ENCODE measurements around the gene SPHK2.
A peak's percentile ranks its signal among the peaks of the same experiment; 100 is the strongest.

Gene SPHK2

DNA sequence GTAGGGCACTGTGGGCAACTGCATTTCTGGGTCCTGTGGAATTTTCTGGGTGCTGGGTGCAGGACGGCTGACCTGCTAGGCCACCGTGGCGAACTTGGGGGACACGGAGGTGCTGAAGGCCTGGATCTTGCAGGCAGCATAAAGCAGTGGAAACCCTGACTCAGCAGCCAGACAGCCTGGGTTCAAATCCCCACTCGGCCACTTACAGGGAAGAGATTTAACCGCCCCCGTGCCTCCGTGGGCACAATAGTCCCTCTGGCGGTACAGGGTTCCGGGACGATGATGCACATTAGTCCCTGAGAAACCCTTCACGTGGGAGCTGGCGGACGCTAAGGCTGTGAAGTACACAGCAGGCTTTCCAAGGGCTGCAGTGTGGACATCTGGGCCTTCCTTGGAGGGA, 7.4 kb upstream of the SPHK2 start:
- Histone ChIP-seq H2BK5ac (ENCODE audit: low read depth, low read length, poor library complexity) (no peak overlapping the region), H3K9ac (ENCODE audit: low read length) (no peak overlapping the region), H3K4me3 (ENCODE audit: low read depth, low read length) (no peak overlapping the region), H3K79me2 (ENCODE audit: control insufficient read depth, insufficient read depth, low read length, poor library complexity) (peaks cover under 1% of the 10 kb centered on the region), H2BK120ac (ENCODE audit: insufficient read depth, low read length, poor library complexity) (no peak overlapping the region), H3K36me3 (ENCODE audit: control insufficient read depth in 1 of 2, insufficient read depth in 2 of 2, low read length in 2 of 2) (peaks cover 23 to 27% of the 10 kb centered on the region in 2 experiments), H3K79me1 (ENCODE audit: low read length) (no peaks in the 10 kb centered on the region), H2AK5ac (ENCODE audit: low read length) (no peak overlapping the region), H2BK12ac (ENCODE audit: low read length) (no peak overlapping the region), H4K8ac (ENCODE audit: low read depth, low read length) (no peak overlapping the region), H3K4me2 (ENCODE audit: low read length) (no peak overlapping the region), H3K27ac (ENCODE audit: low read depth, low read length) (no peak overlapping the region), H2AFZ (ENCODE audit: insufficient read depth, low read length, poor library complexity) (no peak overlapping the region), H3K14ac (ENCODE audit: low read length) (no peak overlapping the region), H4K91ac (ENCODE audit: low read depth, low read length) (no peak overlapping the region), H3K4me1 (ENCODE audit: control insufficient read depth in 1 of 2, insufficient read depth in 2 of 2, low read length in 2 of 2) (no peaks in the 10 kb centered on the region), H3K18ac (ENCODE audit: low read length) (no peak overlapping the region), H3K9me3 (ENCODE audit: insufficient read depth, low read depth, low read length) (peaks cover 3% of the 10 kb centered on the region), H3K23ac (ENCODE audit: low read length) (no peak overlapping the region), H3K4ac (ENCODE audit: low read depth, low read length) (no peak overlapping the region), H3K27me3 (ENCODE audit: insufficient read depth, low read length) (no peaks in the 10 kb centered on the region), H4K12ac (ENCODE audit: low read depth, low read length) (no peak overlapping the region)
- no CpG with 5 or more reads among the region's 14 CpGs for WGBS (ENCODE audit: extremely low coverage, insufficient coverage, insufficient read length)
- no peak for DNase-seq

DNA sequence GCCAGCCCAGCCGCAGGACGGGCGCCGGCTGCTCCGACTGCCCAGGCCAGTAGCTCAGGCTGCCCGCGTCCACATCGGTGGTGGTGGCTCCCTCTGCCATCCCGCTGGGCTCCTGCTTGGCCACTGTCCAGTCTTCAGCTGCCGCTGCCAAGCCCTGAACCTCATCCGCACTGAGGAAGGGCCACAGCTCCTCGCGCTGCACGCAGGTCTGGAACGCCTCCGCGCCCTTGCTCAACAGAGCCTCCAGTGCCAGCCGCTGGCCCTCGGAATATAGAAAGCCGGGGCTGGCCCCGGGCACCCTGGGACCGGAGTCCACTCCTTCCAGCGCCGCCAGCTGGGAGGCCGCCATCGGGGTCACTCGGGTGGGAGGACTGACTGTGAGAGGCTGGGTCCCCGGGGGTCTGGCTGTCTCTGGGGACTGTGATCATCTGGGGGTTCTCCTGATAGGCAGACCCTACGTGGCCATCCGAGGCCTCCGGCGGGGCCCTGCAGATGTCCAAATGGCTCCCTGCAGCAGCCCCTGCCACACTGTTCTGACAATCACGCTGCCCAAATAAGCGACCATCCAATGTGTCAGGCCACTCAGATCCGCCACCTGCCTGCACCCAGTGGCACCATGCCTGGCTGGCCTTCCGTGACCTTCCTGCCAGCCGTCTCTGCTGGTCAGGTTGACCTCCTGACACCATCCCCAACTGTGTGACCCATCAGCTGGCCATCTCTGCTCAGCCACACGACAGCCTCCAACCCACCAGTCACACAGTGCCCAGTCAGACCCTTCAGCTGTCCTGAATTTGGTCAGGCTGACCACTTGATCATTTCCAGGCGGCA, 6.1 kb upstream of the SPHK2 start:
- no peak overlapping the region for H3K4me2 ChIP-seq (ENCODE audit: low read length)
- no peak overlapping the region for H2AK5ac ChIP-seq (ENCODE audit: low read length)
- no peak overlapping the region for H3K27ac ChIP-seq (ENCODE audit: low read depth, low read length)
- no peak overlapping the region for H2BK5ac ChIP-seq (ENCODE audit: low read depth, low read length, poor library complexity)
- H3K79me1 ChIP-seq (ENCODE audit: low read length), result no peaks in the 10 kb centered on the region
- H3K23ac ChIP-seq (ENCODE audit: low read length), result no peak overlapping the region
- H3K27me3 ChIP-seq (ENCODE audit: insufficient read depth, low read length), result no peaks in the 10 kb centered on the region
- no peak overlapping the region for H2AFZ ChIP-seq (ENCODE audit: insufficient read depth, low read length, poor library complexity)
- no peak overlapping the region for H2BK120ac ChIP-seq (ENCODE audit: insufficient read depth, low read length, poor library complexity)
- peaks cover 3% of the 10 kb centered on the region for H3K9me3 ChIP-seq (ENCODE audit: insufficient read depth, low read depth, low read length)
- WGBS (ENCODE audit: extremely low coverage, insufficient coverage, insufficient read length), result no CpG with 5 or more reads among the region's 39 CpGs
- no peak overlapping the region for H3K9ac ChIP-seq (ENCODE audit: low read length)
- H3K79me2 ChIP-seq (ENCODE audit: control insufficient read depth, insufficient read depth, low read length, poor library complexity), result peaks cover 9% of the 10 kb centered on the region
- DNase-seq, result no peak
- H4K8ac ChIP-seq (ENCODE audit: low read depth, low read length), result no peak overlapping the region
- peaks cover 34 to 37% of the 10 kb centered on the region in 2 experiments for H3K36me3 ChIP-seq (ENCODE audit: control insufficient read depth in 1 of 2, insufficient read depth in 2 of 2, low read length in 2 of 2)
- no peak overlapping the region for H3K4me3 ChIP-seq (ENCODE audit: low read depth, low read length)
- H4K91ac ChIP-seq (ENCODE audit: low read depth, low read length), result no peak overlapping the region
- no peak overlapping the region for H3K4ac ChIP-seq (ENCODE audit: low read depth, low read length)
- no peak overlapping the region for H3K14ac ChIP-seq (ENCODE audit: low read length)
- peaks cover 5 to 10% of the 10 kb centered on the region in 2 experiments for H3K4me1 ChIP-seq (ENCODE audit: control insufficient read depth in 1 of 2, insufficient read depth in 2 of 2, low read length in 2 of 2)
- H4K12ac ChIP-seq (ENCODE audit: low read depth, low read length), result no peak overlapping the region
- no peak overlapping the region for H3K18ac ChIP-seq (ENCODE audit: low read length)
- no peak overlapping the region for H2BK12ac ChIP-seq (ENCODE audit: low read length)

DNA sequence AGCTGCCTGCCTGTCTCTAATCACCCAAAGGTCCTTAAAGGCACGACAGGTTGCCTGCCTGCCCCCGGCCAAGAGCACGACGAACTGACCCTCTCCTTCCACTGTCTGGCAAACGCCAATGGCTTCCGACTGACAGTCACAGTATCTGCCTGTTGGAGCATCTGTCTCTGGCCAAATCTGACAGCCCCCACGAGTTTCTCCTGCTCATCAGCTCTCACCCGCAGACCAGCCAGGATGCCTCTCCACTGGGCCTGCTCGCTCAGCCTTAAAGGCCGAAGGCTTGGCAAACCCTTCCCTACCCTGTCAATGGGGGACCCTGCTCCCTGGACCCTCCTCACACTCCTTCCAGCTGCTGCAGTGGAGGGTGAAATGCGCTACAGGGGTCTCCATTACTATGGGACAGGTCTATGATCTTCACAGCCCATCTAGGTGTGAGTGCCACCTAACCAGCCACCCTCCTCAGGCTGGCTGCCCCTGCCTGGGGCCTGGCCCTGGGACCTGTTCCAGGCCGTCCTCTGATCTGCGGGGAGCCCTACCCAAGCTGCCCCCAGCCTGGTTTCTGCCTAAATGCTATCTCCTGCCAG, 5.4 kb upstream of the SPHK2 start:
- no peak overlapping the region for H3K4ac ChIP-seq (ENCODE audit: low read depth, low read length)

DNA sequence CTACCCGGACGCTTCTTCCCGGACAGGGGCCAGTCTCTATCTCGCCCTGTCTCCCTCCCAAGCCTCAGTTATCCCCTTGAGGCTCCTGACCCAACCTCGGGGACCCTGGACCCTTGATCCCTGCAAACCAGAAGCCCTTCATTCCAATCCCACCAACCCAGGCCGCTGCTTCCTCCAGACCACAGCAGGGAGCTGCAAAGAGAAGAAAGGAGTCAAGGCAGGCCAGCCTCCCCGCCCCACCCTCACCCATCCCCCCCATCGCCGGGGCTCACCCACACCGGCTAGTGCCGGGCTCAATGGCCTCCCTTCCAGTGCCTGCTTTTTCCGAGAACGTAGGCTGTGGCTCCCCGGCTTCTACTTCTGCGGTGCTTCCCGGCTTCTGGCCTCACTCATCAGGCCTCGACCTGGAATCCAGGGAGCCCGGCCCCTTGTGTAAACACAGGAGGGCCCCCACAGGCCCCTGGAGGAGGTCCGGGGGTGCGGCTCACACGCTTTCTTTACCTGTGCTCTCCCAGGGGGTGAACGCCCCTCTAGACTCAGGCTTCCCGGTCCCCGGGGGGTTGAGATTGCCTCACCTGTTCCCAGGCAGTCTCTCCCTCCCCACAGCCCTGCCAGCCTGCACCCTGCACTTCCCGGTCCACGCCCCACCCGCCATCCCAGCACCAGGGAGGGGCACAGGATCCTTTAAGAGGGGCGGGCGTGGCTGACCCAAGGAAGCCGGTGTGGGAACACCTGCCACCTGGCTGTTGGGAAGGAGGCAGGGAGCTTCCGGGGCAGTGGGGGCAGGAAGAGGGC, 4.7 kb upstream of the SPHK2 start, which contains the start of gene FAM83E:
Gene FAM83E, minus strand, starts transcription at position 641 of the 795 bp plus-strand sequence. CDS start 1,704 bp downstream, outside the sequence.
- Histone ChIP-seq H4K91ac (ENCODE audit: low read depth, low read length) (no peak within 1 kb of the TSS), H3K4me1 (ENCODE audit: control insufficient read depth in 1 of 2, insufficient read depth in 2 of 2, low read length in 2 of 2) (peaks cover 5 to 11% of the 10 kb centered on the region in 2 experiments), H3K79me2 (ENCODE audit: control insufficient read depth, insufficient read depth, low read length, poor library complexity) (peaks cover 16% of the 10 kb centered on the region), H3K36me3 (ENCODE audit: control insufficient read depth in 1 of 2, insufficient read depth in 2 of 2, low read length in 2 of 2) (peaks cover 34 to 37% of the 10 kb centered on the region in 2 experiments), H4K8ac (ENCODE audit: low read depth, low read length) (no peak within 1 kb of the TSS), H3K14ac (ENCODE audit: low read length) (no peak within 1 kb of the TSS), H2BK5ac (ENCODE audit: low read depth, low read length, poor library complexity) (no peak within 1 kb of the TSS), H3K4ac (ENCODE audit: low read depth, low read length) (no peak within 1 kb of the TSS), H2BK12ac (ENCODE audit: low read length) (no peak within 1 kb of the TSS), H3K79me1 (ENCODE audit: low read length) (peaks cover 6% of the 10 kb centered on the region), H2AFZ (ENCODE audit: insufficient read depth, low read length, poor library complexity) (no peak within 1 kb of the TSS), H4K12ac (ENCODE audit: low read depth, low read length) (no peak within 1 kb of the TSS), H3K18ac (ENCODE audit: low read length) (peak within 1 kb of the TSS; percentile 25), H3K27ac (ENCODE audit: low read depth, low read length) (peak within 1 kb of the TSS; percentile 13), H3K9me3 (ENCODE audit: insufficient read depth, low read depth, low read length) (peaks cover 3% of the 10 kb centered on the region), H3K9ac (ENCODE audit: low read length) (no peak within 1 kb of the TSS), H3K4me3 (ENCODE audit: low read depth, low read length) (no peak within 1 kb of the TSS), H3K4me2 (ENCODE audit: low read length) (no peak within 1 kb of the TSS), H2BK120ac (ENCODE audit: insufficient read depth, low read length, poor library complexity) (no peak within 1 kb of the TSS), H3K23ac (ENCODE audit: low read length) (no peak within 1 kb of the TSS), H3K27me3 (ENCODE audit: insufficient read depth, low read length) (no peaks in the 10 kb centered on the region), H2AK5ac (ENCODE audit: low read length) (no peak within 1 kb of the TSS)
- no CpG with 5 or more reads among the region's 31 CpGs for WGBS (ENCODE audit: extremely low coverage, insufficient coverage, insufficient read length)
- DNase-seq, result peak in 1 of 2 donors; percentile 53

More for the DNA sequence above, 5.4 kb upstream of the SPHK2 start:
- WGBS (ENCODE audit: extremely low coverage, insufficient coverage, insufficient read length), result no CpG with 5 or more reads among the region's 13 CpGs
- Histone ChIP-seq H3K9ac (ENCODE audit: low read length) (no peak overlapping the region), H2BK12ac (ENCODE audit: low read length) (no peak overlapping the region), H2AFZ (ENCODE audit: insufficient read depth, low read length, poor library complexity) (no peak overlapping the region), H3K4me2 (ENCODE audit: low read length) (no peak overlapping the region), H4K8ac (ENCODE audit: low read depth, low read length) (no peak overlapping the region), H4K91ac (ENCODE audit: low read depth, low read length) (no peak overlapping the region), H3K14ac (ENCODE audit: low read length) (no peak overlapping the region), H3K18ac (ENCODE audit: low read length) (no peak overlapping the region), H3K4me3 (ENCODE audit: low read depth, low read length) (no peak overlapping the region), H3K4me1 (ENCODE audit: control insufficient read depth in 1 of 2, insufficient read depth in 2 of 2, low read length in 2 of 2) (peaks cover 5 to 10% of the 10 kb centered on the region in 2 experiments), H3K27me3 (ENCODE audit: insufficient read depth, low read length) (no peaks in the 10 kb centered on the region), H3K79me2 (ENCODE audit: control insufficient read depth, insufficient read depth, low read length, poor library complexity) (peaks cover 16% of the 10 kb centered on the region), H2BK5ac (ENCODE audit: low read depth, low read length, poor library complexity) (no peak overlapping the region), H2BK120ac (ENCODE audit: insufficient read depth, low read length, poor library complexity) (no peak overlapping the region), H3K36me3 (ENCODE audit: control insufficient read depth in 1 of 2, insufficient read depth in 2 of 2, low read length in 2 of 2) (peaks cover 34 to 37% of the 10 kb centered on the region in 2 experiments), H3K27ac (ENCODE audit: low read depth, low read length) (peak overlapping the region; percentile 13), H3K9me3 (ENCODE audit: insufficient read depth, low read depth, low read length) (peaks cover 3% of the 10 kb centered on the region), H3K79me1 (ENCODE audit: low read length) (peaks cover 5% of the 10 kb centered on the region), H3K23ac (ENCODE audit: low read length) (no peak overlapping the region), H4K12ac (ENCODE audit: low read depth, low read length) (no peak overlapping the region), H2AK5ac (ENCODE audit: low read length) (no peak overlapping the region)
- no peak for DNase-seq
